ENCODE measurements around the gene POLE2.

DNA sequence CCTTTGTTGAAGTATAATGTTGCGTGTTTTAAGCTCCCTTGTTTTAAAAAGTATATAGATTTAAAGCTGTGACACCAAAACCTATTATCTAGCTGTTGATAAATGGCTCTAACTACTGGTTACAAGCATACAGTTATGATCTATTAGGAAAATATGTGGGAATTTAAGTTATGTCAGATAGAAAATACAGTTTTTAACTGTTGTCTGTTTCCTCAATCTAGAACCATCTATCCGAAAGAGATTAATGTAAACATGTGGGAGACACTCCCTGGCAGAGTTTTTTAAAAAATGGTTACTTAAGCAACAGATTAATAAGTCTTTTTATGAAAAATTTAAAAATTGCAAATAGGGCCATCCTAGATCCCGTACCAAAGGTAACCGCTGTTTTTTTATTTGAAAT, 75.8 kb downstream of the POLE2 start:
- TF ChIP-seq EZH2 (conservative IDR thresholded peaks at IDR 0.05; ENCODE audit: low read depth, low read length) (no peak), KDM4B (CRISPR knock-in tag; IDR thresholded peaks at IDR 0.05) (no peak), MAFK (conservative IDR thresholded peaks at IDR 0.05 in 1 of 2, IDR thresholded peaks at IDR 0.05 in 1 of 2; ENCODE audit: low read length in 2 of 2) (no peak), BRD4 (CRISPR knock-in tag; IDR thresholded peaks at IDR 0.05) (no peak)
- TF ChIP-seq, protein P1, sequence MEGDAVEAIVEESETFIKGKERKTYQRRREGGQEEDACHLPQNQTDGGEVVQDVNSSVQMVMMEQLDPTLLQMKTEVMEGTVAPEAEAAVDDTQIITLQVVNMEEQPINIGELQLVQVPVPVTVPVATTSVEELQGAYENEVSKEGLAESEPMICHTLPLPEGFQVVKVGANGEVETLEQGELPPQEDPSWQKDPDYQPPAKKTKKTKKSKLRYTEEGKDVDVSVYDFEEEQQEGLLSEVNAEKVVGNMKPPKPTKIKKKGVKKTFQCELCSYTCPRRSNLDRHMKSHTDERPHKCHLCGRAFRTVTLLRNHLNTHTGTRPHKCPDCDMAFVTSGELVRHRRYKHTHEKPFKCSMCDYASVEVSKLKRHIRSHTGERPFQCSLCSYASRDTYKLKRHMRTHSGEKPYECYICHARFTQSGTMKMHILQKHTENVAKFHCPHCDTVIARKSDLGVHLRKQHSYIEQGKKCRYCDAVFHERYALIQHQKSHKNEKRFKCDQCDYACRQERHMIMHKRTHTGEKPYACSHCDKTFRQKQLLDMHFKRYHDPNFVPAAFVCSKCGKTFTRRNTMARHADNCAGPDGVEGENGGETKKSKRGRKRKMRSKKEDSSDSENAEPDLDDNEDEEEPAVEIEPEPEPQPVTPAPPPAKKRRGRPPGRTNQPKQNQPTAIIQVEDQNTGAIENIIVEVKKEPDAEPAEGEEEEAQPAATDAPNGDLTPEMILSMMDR (CRISPR knock-in tag; IDR thresholded peaks at IDR 0.05): no peak
